Measurements from ENCODE around the gene DHX16.
A peak's percentile ranks its signal among the peaks of the same experiment; 100 is the strongest.

The DHX16 gene

GRCh38 chr6:30626484-30627366 is 46.1 kb downstream of the DHX16 start, which contains the start of gene ATAT1:
Gene ATAT1, plus strand, starts transcription at chr6:30626874.
- DNase-seq: peak; percentile 78 to 89 (median 84)

DNA sequence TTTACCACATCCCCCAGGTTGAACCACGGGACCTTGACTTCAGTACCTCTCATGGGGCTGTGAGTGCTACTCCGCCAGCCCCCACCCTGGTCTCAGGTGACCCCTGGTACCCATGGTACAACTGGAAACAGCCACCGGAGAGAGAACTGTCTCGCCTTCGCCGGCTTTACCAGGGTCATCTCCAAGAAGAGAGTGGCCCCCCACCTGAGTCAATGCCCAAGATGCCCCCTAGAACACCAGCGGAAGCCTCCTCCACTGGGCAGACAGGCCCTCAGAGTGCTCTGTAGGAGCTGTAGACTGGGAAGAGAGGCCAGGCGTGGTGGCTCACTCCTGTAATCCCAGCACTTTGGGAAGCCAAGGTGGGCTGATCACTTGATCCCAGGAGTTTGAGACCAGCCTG is 47.3 kb downstream of the DHX16 start:
- DNase-seq: no peak

GRCh38 chr6:30619561-30619960 is 53.2 kb downstream of the DHX16 start:
- DNase-seq: no peak

DNA sequence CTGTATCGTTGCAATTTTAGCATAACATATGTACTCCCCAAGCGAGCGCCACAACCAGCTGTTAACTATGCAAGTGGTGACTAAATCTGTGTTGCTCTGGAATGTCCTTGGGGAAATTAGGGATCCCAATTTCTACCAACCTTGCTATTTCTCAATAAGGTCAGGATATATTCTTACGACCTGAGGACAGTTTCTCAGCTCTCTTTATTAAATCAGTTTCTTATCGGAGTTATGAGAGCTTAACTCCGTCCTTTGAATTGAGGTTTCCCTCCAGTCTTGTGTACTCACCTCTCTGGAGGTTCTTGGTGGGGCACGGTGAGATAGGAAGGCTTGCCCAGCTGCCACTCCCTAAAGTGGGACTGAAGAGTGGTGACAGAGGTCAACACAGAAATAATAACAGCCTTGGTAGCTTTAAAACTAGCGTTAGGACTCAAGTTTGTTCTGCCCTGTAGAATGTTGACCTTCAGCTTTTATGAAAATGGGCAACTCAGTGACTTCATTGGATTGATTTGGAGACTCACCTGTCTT is 54.5 kb downstream of the DHX16 start:
- no peak for DNase-seq

- peak; percentile 89 to 99 (median 98) for DNase-seq
These were observed 55.1 kb downstream of the DHX16 start, which contains the start of gene MRPS18B for GRCh38 chr6:30617565-30618269. Gene MRPS18B, plus strand, starts transcription at chr6:30617840. Its CDS starts 26 bp downstream, at chr6:30617866.

- peak; percentile 89 to 100 (median 98) for DNase-seq
These were observed 55.8 kb downstream of the DHX16 start, which contains the start of gene PPP1R10 for GRCh38 chr6:30616811-30617564. Gene PPP1R10, minus strand, starts transcription at chr6:30617243. Its CDS starts 7,299 bp downstream, at chr6:30609944.

DNA sequence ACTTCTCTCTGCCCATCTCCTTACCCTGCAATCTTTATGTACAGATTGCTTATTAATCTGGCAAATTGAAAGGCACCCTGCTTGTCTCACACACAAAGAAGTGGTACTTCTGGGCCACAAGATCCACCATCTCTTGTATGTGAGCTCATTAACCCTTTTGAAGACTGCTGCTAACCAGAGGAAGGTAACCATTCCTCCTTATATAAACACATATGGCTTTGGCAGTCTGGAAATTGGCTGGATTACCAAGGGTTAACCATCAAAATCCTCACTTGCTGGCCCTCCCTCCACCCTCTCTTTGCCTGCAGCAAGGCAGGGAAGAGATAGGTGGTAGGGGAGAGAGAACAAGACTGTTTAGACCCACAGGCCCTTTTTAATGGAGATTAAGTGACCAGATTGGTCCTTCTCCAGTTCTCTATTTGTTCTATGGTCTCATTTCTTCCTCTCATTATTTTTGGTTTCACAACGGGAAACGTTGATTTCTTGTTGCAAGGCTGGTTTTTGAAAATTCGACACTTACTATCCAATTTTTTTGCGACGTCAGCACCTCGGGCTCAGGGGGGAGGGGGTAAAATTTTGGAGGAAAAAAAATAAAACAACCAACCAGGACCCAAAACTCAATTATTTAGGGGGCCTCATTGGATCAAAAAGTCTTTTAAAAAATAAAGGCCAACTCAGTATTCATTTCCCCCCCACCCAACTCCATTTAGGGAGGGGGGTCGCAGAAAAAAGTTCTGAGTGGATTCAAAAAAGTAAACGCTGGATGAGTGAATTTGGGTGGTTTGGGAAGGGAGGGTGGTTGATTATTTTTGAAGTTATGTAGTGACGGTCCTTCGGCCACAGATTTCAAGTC is 56.6 kb downstream of the DHX16 start:
- DNase-seq: peak in 3 of 5 experiments; percentile 30 to 73 (median 48)

GRCh38 chr6:30615219-30615957 is 57.4 kb downstream of the DHX16 start:
- peak in 3 of 5 experiments; percentile 19 to 74 (median 47) for DNase-seq

GRCh38 chr6:30614843-30615218 is 58.0 kb downstream of the DHX16 start:
- peak; percentile 35 to 98 (median 79) for DNase-seq

DNA sequence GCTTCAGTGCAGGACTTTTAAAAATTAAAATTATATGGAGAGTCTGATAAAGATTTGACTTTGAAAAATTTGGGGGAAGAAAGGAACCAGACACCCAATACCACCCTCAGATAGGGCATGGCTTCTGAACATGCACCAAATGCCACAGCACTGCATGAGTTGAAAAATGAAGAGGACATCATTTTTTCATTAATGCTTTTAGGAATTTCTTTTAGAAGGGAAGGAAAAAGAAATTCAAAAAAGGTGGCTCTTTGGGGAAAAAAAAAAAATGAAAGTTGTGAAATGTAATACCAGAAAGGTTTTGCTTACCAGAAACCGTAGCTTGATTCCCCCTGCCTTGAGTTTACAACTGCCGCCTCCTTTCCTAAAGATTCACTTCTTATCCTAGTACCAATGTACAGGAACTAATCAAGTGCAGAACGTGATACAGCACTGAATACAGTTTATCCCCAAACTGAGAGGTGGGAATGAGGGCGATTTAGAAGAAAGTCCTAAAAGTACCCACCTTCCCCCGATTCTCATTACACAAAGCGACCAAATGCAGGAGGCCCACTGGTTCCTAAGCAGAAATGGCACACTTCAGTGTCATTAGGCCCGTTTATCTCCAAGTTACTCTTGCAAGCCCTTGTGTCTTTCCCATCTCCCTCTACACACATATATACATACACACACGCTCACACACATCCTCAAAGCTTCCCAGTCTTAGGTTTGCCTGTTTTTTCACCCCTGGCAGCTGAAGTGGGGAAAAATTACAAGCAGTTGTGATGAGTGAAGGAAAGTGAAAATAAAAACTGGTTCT is 58.6 kb downstream of the DHX16 start:
- peak in 1 of 5 experiments; percentile 35 for DNase-seq

- DNase-seq: no peak
These were observed 59.4 kb downstream of the DHX16 start for GRCh38 chr6:30613251-30614043.

DNA sequence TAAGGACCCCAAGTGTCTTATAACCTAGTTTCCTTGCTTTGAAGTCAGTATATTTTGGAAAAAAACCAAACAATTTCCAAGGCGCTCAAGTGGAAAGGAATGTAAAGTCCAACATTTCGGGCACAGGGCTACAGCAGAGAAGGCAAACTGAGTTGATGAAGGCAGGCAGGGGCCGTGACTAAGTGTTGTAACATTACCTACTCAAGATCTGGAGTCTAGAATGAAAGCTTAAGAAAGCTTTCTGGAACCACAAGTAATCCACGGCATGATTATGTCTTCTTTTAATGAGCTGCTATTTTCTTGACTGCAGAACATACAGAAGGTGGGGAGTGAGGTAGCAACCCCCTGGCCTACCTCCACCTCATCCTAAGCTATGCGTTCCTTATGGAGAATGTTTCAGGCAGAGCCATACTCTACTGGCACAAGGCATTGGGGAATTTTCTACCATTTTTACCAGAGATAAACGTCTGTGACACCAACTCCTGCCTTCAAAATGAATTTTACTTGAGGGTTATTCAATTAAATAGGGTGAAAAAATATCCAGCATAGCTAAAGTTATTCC is 60.0 kb downstream of the DHX16 start:
- no peak for DNase-seq

DNA sequence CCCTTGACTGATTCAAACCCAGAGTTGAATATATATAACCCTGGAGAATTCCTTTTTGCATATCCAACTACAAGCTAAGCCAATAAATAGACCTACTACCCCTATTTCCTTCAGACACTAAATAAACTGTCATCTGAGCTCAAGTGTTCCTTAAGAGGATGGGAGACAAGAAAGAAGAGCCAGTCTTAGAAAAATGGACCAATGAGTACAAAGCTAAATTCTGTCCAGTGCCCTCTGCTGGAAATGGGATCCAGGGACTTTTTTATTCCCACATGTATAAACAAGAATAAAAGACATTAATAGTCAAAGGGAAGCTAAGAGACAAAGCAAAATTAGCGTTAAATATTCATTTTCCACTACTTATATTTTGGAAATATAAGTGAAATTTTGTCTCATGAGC is 60.6 kb downstream of the DHX16 start:
- DNase-seq: no peak

- DNase-seq: no peak
These were observed 61.0 kb downstream of the DHX16 start for GRCh38 chr6:30611856-30612194.

- no peak for DNase-seq
These were observed 61.5 kb downstream of the DHX16 start for GRCh38 chr6:30611150-30611855.

GRCh38 chr6:30610065-30610464 is 62.7 kb downstream of the DHX16 start:
- DNase-seq: no peak

GRCh38 chr6:30603961-30604360 is 68.8 kb downstream of the DHX16 start:
- no peak for DNase-seq
